Measurements from ENCODE around the gene RABGGTA.
A peak's percentile ranks its signal among the peaks of the same experiment; 100 is the strongest.
"Not testable (repeated sequence)": the region's sequence is repeated elsewhere in the genome, so short reads cannot be mapped to it uniquely, and the experiment has no call there.

Gene RABGGTA

GRCh38 chr14:24260780-24261157, 10.6 kb downstream of the RABGGTA start:
- no peak for DNase-seq (ENCODE audit: low spot score)

- DNase-seq (ENCODE audit: low spot score) = no peak
Measured at GRCh38 chr14:24260026-24260779, 11.2 kb downstream of the RABGGTA start.

GRCh38 chr14:24259282-24260025, 11.9 kb downstream of the RABGGTA start:
- no peak for DNase-seq (ENCODE audit: low spot score)

DNA sequence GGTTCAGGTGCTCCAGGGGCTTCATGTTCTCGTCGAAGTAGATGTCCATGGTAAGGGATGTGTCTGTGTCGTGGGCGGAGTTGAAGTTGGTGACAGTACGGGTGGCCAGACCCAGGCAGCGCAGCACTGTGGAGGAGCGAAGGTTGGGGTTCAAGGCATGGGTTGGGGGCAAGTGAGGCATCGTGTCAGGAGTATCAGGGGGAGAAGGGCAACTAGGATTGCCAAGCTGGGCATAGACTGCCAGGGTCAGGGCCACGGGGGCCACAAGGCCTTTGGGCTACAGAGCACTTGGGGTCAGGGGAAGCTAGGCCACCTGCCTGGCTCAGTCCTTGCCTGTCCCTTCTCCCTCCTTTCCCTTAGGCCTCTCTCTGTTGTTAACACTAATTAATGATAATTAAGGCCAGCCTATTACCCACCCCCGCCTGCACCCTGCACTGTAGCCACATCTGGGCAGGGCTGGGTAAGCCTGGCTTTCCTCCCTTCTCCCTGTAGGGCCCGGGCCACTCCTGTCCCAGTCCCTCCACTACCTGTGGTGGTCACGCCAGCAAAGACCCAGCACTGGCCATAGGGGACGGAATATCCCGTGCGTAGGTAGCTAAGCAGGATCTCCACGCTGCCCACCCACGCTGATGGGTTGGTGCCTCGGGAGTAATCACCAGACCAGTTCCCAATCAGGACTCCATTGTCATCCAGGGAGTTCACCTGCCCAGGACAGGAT, 12.7 kb downstream of the RABGGTA start:
- no peak for DNase-seq (ENCODE audit: low spot score)

GRCh38 chr14:24258119-24258518, 13.3 kb downstream of the RABGGTA start:
- DNase-seq (ENCODE audit: low spot score) = no peak

- no peak for DNase-seq (ENCODE audit: low spot score)
Measured at GRCh38 chr14:24256960-24257359, 14.4 kb downstream of the RABGGTA start.

DNA sequence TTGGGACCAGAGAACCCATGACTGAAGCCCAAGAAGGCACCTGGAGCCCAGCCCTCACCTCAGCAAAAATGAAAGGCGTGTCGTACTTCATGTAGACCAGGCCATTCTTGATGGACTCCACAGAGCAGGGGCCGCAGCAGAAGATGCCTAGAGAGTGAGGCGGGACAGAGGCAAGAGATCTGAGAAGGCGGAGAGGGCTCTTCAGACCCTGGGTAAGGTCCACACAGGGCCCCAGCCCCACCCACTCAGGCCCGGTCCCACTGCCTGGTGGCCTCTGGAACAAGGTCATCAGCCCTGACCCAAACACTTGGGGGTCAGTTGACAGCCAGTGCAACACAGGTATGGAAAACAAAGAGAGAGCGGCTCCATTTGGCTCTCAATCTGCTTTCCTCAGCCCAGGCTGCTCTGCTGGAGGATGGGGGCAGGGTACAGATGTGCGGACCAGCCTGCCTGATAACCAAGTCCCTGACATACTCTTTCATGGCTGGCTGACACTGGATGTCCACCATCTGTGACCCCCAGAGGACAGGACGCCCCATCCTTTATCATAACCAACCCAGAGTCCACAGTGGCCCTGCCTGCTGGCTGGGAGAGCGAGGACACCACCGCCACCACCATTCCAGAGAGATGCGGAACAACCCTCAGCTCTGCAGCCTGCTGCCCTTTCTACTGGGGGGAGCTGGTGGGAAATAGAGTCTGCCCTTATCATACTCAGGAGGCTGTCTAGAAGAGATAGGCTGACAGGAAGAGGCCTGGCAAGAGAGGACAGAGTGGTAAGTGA, 15.3 kb downstream of the RABGGTA start:
- peak; percentile 29 for DNase-seq (ENCODE audit: low spot score)

- no peak for DNase-seq (ENCODE audit: low spot score)
Measured at GRCh38 chr14:24255438-24255837, 16.0 kb downstream of the RABGGTA start.

GRCh38 chr14:24254630-24255392, 16.6 kb downstream of the RABGGTA start:
- no peak for DNase-seq (ENCODE audit: low spot score)

DNA sequence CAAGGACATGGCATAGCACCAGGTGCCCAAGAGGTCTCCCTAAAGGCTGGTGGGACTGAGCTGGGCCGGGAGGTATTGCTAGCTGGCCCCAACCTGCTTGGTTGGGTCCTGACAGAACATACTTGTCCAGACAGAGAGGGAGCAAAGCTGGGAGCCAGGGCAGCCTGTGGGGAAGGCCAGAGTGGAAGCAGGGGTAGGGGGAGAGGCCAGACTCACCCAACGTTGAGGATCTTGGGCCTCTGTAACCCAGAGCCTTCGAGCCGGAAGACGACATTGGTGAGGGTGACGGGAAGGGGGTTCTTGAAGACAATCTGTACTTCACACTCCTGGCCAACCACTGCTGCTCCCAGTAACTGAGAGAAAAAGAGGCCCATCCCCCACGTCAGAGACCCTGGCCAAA, 17.5 kb downstream of the RABGGTA start:
- no peak for DNase-seq (ENCODE audit: low spot score)

DNA sequence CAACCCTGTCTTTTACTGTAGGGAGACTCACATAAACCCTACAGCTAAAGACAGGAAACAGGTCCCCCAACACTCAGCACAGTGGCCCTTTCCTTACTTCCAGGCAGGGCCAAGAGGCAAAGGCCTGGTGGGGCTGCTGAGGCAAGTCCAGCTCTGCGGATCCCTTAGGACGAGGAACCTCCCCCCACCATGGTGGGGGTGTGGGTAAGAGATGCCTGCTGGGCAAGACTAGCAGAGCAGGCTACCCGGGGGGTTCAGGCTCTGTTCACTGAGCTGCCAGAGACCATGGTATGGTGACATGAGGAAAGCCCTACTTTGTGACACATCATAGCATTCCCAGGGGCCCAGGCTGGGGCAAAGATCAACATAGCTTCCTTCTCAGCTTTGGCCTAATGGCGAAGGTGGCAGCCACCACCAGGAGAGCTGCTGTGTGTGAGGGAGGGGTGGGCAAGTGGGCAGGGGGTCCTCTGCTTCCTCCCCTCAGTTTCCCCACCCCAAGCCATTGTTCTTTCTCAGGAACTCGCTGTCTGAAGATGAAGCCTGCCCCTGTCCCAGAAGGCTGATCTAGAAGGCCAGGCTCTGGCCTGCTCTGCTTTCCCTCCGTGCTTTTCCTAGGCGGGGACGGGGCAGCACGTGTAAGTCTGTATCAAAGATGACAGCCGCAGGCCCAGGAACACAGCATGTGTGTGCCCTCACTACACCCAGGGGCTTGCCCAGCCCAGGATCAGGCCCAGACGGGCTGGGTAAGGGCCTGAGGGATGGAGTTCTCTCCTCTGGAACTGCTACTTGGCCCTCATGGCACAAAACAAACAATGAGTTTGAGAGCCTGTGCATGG, 18.9 kb downstream of the RABGGTA start:
- DNase-seq (ENCODE audit: low spot score) = no peak

GRCh38 chr14:24251880-24252288, 19.5 kb downstream of the RABGGTA start:
- no peak for DNase-seq (ENCODE audit: low spot score)

- DNase-seq (ENCODE audit: low spot score) = no peak
Measured at GRCh38 chr14:24250354-24250753, 21.0 kb downstream of the RABGGTA start.

DNA sequence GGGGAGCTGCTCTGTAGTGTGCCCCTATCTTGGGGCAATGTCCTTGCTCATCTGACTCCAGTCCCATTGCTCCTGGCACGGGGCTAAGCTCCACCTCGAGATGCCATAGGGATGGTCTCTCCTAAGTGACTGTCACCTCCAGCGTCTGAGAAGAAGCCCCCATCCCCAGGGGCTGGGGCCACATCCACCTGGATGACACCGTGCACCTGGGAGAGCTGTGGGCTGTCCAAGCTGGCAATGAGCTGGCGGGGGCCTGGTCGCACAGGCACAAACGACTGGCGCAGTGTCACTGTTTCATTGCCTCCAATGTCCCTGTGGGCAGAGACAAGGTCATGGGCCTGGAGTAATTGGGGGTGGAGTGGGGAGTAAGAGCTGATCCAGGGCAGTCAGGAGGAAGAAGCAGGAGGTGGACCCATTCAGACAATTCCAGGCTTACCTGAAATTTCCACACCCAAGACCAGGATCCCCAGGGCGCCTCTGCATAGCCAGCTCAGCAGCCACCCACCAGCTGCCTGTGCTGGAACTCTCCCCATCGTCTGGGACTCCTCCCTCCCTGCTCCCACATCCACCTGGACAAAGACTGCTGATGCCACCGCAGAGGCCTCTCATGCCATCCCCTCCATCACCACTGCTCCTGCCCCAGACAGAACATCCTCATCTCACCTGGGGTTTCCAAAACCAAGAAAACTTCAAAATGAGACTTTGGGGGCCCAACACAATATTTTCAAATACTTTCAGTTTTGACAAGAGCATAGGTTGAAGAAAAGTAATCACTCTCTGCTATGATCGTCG, 22.0 kb downstream of the RABGGTA start:
- no peak for DNase-seq (ENCODE audit: low spot score)

DNA sequence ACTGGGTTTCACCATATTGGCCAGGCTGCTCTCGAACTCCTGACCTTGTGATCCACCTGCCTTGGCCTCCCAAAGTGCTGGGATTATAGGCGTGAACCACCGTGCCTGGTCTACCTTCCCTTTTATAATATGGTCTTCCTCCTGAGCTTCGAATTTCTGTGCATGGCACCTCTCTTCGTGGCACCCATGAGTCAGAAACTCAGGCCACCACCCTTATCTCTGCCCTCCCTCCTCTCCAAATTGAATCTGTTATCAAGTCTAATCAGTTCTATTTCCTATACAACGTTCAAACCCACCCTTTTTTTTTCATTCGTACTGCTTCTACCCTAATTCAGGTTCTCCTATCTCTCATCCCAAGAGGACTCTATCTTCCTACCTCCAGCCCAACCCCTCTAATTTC, 24.0 kb downstream of the RABGGTA start:
- no peak for DNase-seq (ENCODE audit: low spot score)

DNA sequence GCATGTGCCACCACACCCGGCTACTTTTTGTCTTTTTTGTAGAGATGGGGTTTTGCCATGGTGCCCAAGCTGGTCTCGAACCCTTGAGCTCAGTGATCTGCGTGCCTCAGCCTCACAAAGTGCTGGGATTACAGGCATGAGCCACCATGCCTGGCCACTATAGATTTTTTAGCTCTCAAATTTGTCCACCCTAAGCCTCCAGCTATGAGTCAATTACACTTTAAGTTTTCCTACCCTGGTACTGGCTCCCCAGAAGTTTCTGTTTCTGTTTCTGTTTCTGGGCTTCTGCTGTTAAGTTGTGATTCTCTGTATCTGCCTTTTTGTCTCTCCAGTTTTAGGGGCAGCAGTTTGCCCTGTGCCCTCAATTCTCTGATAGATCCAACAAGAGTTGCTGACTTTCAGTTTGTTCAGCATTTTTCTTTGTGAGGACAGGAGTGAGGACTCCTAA, 24.6 kb downstream of the RABGGTA start:
- DNase-seq (ENCODE audit: low spot score) = no peak

- DNase-seq (ENCODE audit: low spot score) = not testable (repeated sequence)
Measured at GRCh38 chr14:24245350-24245749, 26.0 kb downstream of the RABGGTA start.

DNA sequence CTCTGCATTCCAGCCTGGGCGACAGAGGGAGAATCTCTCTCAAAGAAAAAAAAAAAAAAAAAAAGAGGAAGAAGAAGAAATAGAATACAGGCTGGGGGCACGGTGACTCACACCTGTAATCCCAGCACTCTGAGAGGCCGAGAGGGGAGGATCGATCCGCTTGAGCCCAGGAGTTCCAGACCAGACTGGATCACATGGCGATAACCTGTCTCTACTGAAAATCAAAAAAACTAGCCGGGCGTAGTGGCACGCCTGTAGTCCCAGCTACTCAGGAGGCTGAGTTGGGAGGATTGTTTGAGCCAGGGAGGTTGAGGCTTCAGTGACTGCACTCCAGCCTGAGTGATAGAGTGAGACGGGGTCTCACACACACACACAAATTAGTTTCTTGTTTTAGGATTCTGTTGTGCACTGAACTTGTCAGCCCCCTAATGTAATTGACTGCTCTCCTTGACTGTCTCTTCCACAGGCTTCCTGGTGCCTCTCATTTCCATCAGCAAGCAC, 28.0 kb downstream of the RABGGTA start:
- no peak for DNase-seq (ENCODE audit: low spot score)

DNA sequence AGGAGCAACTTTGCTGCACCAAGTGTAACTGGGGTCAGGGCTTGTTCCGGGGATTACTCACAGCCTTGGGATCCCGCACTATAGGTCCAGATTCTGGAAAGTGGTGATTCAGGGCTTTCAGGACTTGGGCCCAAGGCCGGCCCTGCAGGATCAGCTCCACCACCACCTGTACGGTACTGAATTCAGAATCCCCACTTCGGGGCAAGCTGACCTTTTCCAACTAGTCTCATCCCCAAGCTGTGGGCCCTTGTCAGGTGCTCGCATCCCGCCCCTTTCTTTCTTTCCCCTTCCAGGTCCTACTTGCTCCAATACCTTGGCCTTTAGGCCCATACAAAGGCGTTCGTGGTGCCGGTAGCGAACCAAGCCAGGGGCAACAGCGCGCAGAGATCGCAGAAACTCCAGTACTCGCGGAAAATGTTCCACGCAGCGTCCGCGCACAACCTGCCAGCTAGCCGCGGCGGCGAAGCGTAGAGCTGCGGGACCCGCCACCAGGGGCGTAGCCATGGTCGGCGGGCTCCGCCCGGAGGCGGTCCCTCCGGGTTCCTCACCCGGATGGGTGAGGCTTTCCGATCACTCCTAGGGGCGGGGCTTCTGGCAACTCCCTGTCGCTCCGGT, 29.5 kb downstream of the RABGGTA start:
- peak; percentile 97 for DNase-seq (ENCODE audit: low spot score)
